ENCODE results near the gene DBNDD1.
"Not testable (repeated sequence)": the region's sequence is repeated elsewhere in the genome, so short reads cannot be mapped to it uniquely, and the experiment has no call there.

GRCh38 chr16:89968074-89968473 lies 51.2 kb downstream of the DBNDD1 start:
- TF ChIP-seq ZFX (IDR thresholded peaks at IDR 0.05); SRF (IDR thresholded peaks at IDR 0.05; ENCODE audit: low read depth); CTCF (IDR thresholded peaks at IDR 0.05 in 2 of 3, conservative IDR thresholded peaks at IDR 0.05 in 1 of 3; ENCODE audit: borderline replicate concordance in 1 of 3, insufficient read depth in 1 of 3, low read depth in 2 of 3, low read length in 2 of 3); REST (IDR thresholded peaks at IDR 0.05; ENCODE audit: low read depth); MAX (IDR thresholded peaks at IDR 0.05); EZH2 (IDR thresholded peaks at IDR 0.05): not testable (repeated sequence)
